ENCODE measurements around the gene CCIN.
"Not testable (repeated sequence)": the region's sequence is repeated elsewhere in the genome, so short reads cannot be mapped to it uniquely, and the experiment has no call there.

DNA sequence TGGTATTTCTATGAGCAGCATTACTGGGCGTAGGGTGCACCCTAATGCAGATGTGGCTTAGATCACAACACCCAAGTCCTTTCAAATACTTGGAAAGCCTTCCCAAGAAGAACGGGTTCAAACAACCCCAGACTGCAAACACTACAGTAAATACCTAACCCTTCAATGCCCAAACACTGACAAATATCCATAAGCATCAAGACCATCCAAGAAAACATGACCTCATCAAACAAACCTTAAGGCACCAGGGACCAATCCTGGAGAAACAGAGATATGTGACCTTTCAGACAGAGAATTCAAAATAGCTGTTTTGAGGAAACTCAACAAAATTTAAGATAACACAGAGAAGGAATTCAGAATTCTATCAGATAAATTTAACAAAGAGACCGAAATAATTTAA is 6.0 kb downstream of the CCIN start:
- TF ChIP-seq CEBPB (IDR thresholded peaks at IDR 0.05; ENCODE audit: borderline replicate concordance, low read depth, low read length); SNRNP70 (IDR thresholded peaks at IDR 0.05; ENCODE audit: low read depth, low read length); EZH2 (conservative IDR thresholded peaks at IDR 0.05; ENCODE audit: low read depth, low read length): not testable (repeated sequence)
- TF ChIP-seq, protein P1, sequence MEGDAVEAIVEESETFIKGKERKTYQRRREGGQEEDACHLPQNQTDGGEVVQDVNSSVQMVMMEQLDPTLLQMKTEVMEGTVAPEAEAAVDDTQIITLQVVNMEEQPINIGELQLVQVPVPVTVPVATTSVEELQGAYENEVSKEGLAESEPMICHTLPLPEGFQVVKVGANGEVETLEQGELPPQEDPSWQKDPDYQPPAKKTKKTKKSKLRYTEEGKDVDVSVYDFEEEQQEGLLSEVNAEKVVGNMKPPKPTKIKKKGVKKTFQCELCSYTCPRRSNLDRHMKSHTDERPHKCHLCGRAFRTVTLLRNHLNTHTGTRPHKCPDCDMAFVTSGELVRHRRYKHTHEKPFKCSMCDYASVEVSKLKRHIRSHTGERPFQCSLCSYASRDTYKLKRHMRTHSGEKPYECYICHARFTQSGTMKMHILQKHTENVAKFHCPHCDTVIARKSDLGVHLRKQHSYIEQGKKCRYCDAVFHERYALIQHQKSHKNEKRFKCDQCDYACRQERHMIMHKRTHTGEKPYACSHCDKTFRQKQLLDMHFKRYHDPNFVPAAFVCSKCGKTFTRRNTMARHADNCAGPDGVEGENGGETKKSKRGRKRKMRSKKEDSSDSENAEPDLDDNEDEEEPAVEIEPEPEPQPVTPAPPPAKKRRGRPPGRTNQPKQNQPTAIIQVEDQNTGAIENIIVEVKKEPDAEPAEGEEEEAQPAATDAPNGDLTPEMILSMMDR (CRISPR knock-in tag; IDR thresholded peaks at IDR 0.05), result not testable (repeated sequence)

Measured in HepG2 (cell line).